GM23248 (cell line): ENCODE measurements around the gene LRMDA.

ENCODE experiments used
- EZH2 ChIP-seq: fragments of 200-600 bp; sonication (generic); IDR thresholded peaks from 2 replicates; pipeline ENCODE4 v1.6.1; 2018; ENCODE audit warnings: antibody characterized with exemption, mild to moderate bottlenecking; ENCODE audit not compliant: insufficient read depth, poor library complexity, severe bottlenecking
- EZH2phosphoT487 ChIP-seq: fragments of 200-600 bp; sonication (generic); IDR thresholded peaks from 2 replicates; pipeline ENCODE4 v1.6.1; 2018; ENCODE audit warnings: antibody characterized with exemption, moderate library complexity, mild to moderate bottlenecking, low read depth; ENCODE audit not compliant: insufficient read depth

GRCh38 chr10:75751232-75751631 is 319.8 kb downstream of the LRMDA start:
- no peak for TF ChIP-seq EZH2
- TF ChIP-seq EZH2phosphoT487, result no peak
